PFSK-1 (cell line): ENCODE results near the gene DGCR2.

Experiments used
- POLR2AphosphoS5 ChIP-seq: IDR thresholded peaks from 2 replicates; pipeline ENCODE4 v1.6.1; 2012; ENCODE audit warnings: low read depth, mild to moderate bottlenecking, control low read depth, low read length, moderate library complexity
- REST ChIP-seq, 2 experiments: IDR thresholded peaks; 2 replicates each; pipeline versions ENCODE4 v1.6.1 to v1.8.0; 2011 to 2012; ENCODE audit warnings: low read depth in 2 of 2, low read length in 2 of 2, control low read depth in 1 of 2, inconsistent platforms in 1 of 2, mild to moderate bottlenecking in 1 of 2, moderate library complexity in 1 of 2; ENCODE audit not compliant: insufficient read depth in 1 of 2
- SIN3A ChIP-seq: IDR thresholded peaks from 2 replicates; pipeline ENCODE4 v1.6.1; 2012; ENCODE audit warnings: mild to moderate bottlenecking, low read length, moderate library complexity, borderline replicate concordance; ENCODE audit not compliant: insufficient read depth
- TAF1 ChIP-seq: IDR thresholded peaks from 2 replicates; pipeline ENCODE4 v1.6.1; 2012; ENCODE audit warnings: low read length, control low read depth, borderline replicate concordance; ENCODE audit not compliant: insufficient read depth

- TF ChIP-seq REST (IDR thresholded peaks at IDR 0.05; ENCODE audit: insufficient read depth in 1 of 2, low read depth in 2 of 2, low read length in 2 of 2): no peak
- no peak for TF ChIP-seq POLR2AphosphoS5
- TF ChIP-seq TAF1: no peak
- no peak for TF ChIP-seq SIN3A
Measured at GRCh38 chr22:19063581-19064353, 58.4 kb downstream of the DGCR2 start.
